Measurements from ENCODE around the gene CCND1. TPM values are rescaled to one million over a fixed set of nuclear protein-coding genes. Genes with fewer than 3 reads are reported as not detected.

The CCND1 gene
- total RNA-seq, 1 donor from 2014 or later, result 44.9 TPM

DNA sequence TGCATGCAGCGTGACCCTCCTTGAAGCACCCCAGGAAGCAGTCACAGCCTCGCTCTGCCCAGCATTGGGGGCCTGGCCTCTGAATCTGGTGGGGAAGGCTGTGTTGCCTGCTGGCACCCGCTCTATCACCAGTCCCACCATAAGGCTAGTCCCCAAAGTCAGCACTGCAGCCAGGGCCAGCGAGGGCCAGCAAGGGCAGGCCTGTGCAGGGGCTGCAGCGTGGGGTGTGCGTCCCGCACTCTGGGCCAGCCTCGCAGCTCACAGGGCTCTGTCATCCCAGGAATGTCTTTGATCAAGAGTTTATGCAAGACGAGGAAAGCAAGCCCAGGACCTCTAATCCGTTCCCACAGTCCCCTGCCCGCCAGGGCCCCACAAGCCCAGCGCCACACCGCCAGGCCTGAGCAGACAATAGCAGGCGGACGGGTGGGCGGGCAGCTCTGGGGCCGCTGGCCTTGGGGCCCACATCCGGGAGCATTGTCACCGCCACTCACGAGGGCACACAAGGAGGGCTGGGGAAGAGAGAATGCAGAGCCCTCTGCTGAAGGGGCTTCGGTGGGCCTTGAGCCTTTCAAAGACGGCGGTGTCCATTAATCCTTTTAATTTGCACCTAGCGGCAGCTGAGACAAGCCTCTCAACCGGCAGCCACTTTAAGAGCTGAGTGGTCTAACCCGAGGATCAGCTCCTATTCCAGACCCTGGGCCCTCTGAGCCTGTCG is 17.1 kb downstream of the CCND1 start:
- no peak overlapping the region for H3K4me3 ChIP-seq (ENCODE audit: low read length in 3 of 3)
- peaks cover 0 to 4% (median 0%) of the 10 kb centered on the region in 3 donors for H3K27me3 ChIP-seq (ENCODE audit: control insufficient read depth in 3 of 3, insufficient read depth in 3 of 3, low read length in 3 of 3)
- no peak overlapping the region for H3K9ac ChIP-seq (ENCODE audit: low read depth in 1 of 3, low read length in 3 of 3)
- H3K9me3 ChIP-seq (ENCODE audit: control insufficient read depth in 3 of 3, low read length in 3 of 3), result no peaks in the 10 kb centered on the region
- no peak overlapping the region for H3K27ac ChIP-seq (ENCODE audit: low read depth, low read length)
- peaks cover 3 to 8% (median 4%) of the 10 kb centered on the region in 3 donors for H3K36me3 ChIP-seq (ENCODE audit: control insufficient read depth in 3 of 3, insufficient read depth in 3 of 3, low read length in 3 of 3)
- H3K4me1 ChIP-seq (ENCODE audit: control insufficient read depth in 3 of 3, insufficient read depth in 3 of 3, low read length in 3 of 3), result no peaks in the 10 kb centered on the region

DNA sequence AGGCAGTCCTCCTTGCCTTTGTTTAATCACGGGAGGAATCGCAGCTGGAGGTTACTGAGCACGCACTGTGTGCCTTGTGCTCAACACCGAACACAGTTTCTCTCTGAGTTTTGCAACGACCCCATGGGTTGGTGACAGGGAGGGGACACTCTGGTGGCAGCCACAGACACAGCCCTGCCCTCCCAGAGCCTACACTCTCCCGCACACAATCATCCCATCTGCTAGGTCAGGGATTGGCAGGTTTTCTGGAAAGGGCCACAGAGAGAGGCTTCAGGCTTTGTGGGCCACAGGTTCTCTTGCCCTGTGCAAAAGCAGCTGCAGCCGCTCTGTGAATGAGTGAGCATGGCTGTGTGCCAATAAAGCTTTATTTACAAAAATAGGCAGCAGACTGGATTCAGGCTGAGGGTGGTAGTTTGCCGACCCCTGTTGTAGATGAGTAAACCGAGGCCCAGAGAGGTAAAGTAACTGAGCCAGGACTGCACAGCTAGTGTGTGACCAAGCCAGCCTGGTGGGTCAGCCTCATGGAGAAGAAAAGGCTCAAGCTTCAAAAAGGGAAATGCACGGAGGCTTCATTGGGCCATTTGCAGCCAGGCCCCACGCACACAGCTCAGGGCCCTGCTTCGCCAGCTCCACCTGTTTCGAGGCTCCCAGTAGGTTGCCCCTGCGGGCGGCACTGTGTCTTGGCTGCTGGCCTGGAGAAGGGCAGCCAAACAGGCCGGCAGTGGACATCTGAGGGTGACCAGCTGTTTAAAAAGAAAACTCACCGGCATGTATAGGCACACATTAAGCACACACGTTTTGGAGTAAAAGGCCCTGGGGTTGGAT is 17.9 kb downstream of the CCND1 start:
- Histone ChIP-seq H3K9ac (ENCODE audit: low read depth in 1 of 3, low read length in 3 of 3) (no peak overlapping the region), H3K27ac (ENCODE audit: low read depth, low read length) (no peak overlapping the region)

DNA sequence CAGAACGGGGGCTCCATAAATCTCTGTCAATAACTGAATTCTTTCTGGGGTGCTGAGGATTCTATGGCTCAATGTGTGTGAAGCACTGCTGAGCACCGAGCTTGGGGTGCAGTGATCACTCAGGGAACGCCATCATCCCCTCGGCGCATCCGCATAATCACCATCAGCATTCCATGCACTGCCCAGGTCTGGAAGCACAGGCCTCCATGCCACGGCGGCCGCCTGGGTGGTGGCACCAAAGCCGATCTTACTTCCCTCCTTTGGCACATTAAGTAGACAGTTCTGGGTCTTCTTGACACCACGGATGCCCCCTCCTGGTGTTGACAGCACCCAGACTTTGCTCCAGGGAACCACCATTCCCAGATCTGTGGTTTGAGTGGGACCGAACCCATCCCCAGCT is 18.6 kb downstream of the CCND1 start:
- H3K27me3 ChIP-seq (ENCODE audit: control insufficient read depth in 3 of 3, insufficient read depth in 3 of 3, low read length in 3 of 3), result peaks cover 0 to 4% (median 0%) of the 10 kb centered on the region in 3 donors
- peaks cover 11 to 17% (median 14%) of the 10 kb centered on the region in 3 donors for H3K36me3 ChIP-seq (ENCODE audit: control insufficient read depth in 3 of 3, insufficient read depth in 3 of 3, low read length in 3 of 3)
- H3K4me1 ChIP-seq (ENCODE audit: control insufficient read depth in 3 of 3, insufficient read depth in 3 of 3, low read length in 3 of 3), result no peaks in the 10 kb centered on the region
- no peaks in the 10 kb centered on the region for H3K9me3 ChIP-seq (ENCODE audit: control insufficient read depth in 3 of 3, low read length in 3 of 3)
- no peak overlapping the region for H3K27ac ChIP-seq (ENCODE audit: low read depth, low read length)
- H3K4me3 ChIP-seq (ENCODE audit: low read length in 3 of 3), result no peak overlapping the region
- H3K9ac ChIP-seq (ENCODE audit: low read depth in 1 of 3, low read length in 3 of 3), result no peak overlapping the region

More for the DNA sequence above, 17.9 kb downstream of the CCND1 start:
- peaks cover 4 to 10% (median 9%) of the 10 kb centered on the region in 3 donors for H3K36me3 ChIP-seq (ENCODE audit: control insufficient read depth in 3 of 3, insufficient read depth in 3 of 3, low read length in 3 of 3)
- no peaks in the 10 kb centered on the region for H3K4me1 ChIP-seq (ENCODE audit: control insufficient read depth in 3 of 3, insufficient read depth in 3 of 3, low read length in 3 of 3)
- peaks cover 0 to 4% (median 0%) of the 10 kb centered on the region in 3 donors for H3K27me3 ChIP-seq (ENCODE audit: control insufficient read depth in 3 of 3, insufficient read depth in 3 of 3, low read length in 3 of 3)
- H3K4me3 ChIP-seq (ENCODE audit: low read length in 3 of 3), result no peak overlapping the region
- H3K9me3 ChIP-seq (ENCODE audit: control insufficient read depth in 3 of 3, low read length in 3 of 3), result no peaks in the 10 kb centered on the region

- no peak overlapping the region for H3K4me3 ChIP-seq (ENCODE audit: low read length in 3 of 3)
- H3K9me3 ChIP-seq (ENCODE audit: control insufficient read depth in 3 of 3, low read length in 3 of 3), result no peaks in the 10 kb centered on the region
- H3K9ac ChIP-seq (ENCODE audit: low read depth in 1 of 3, low read length in 3 of 3), result no peak overlapping the region
- H3K27me3 ChIP-seq (ENCODE audit: control insufficient read depth in 3 of 3, insufficient read depth in 3 of 3, low read length in 3 of 3), result peaks cover 0 to 1% (median 0%) of the 10 kb centered on the region in 3 donors
- peaks cover 16 to 20% (median 18%) of the 10 kb centered on the region in 3 donors for H3K36me3 ChIP-seq (ENCODE audit: control insufficient read depth in 3 of 3, insufficient read depth in 3 of 3, low read length in 3 of 3)
- no peaks in the 10 kb centered on the region for H3K4me1 ChIP-seq (ENCODE audit: control insufficient read depth in 3 of 3, insufficient read depth in 3 of 3, low read length in 3 of 3)
- H3K27ac ChIP-seq (ENCODE audit: low read depth, low read length), result no peak overlapping the region
These were observed 19.1 kb downstream of the CCND1 start for GRCh38 chr11:69660001-69660500.

DNA sequence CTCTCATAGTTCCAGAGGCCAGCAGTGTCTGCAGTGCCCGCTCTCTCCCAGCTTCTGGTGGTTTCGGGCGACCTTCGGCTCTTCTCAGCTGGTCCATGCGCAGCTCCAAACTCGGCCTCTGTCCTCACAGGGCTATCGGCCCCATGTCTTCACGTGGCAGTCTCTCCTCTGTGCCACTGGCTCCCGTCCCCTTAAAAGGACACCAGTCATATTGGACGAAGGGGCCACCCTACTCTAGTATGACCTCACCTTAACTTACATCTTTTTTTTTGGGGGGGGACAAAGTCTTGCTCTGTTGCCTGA is 20.4 kb downstream of the CCND1 start:
- no peak overlapping the region for H3K27ac ChIP-seq (ENCODE audit: low read depth, low read length)
- no peaks in the 10 kb centered on the region for H3K9me3 ChIP-seq (ENCODE audit: control insufficient read depth in 3 of 3, low read length in 3 of 3)
- H3K36me3 ChIP-seq (ENCODE audit: control insufficient read depth in 3 of 3, insufficient read depth in 3 of 3, low read length in 3 of 3), result peaks cover 18 to 25% (median 20%) of the 10 kb centered on the region in 3 donors
- no peak overlapping the region for H3K9ac ChIP-seq (ENCODE audit: low read depth in 1 of 3, low read length in 3 of 3)
- no peak overlapping the region for H3K4me3 ChIP-seq (ENCODE audit: low read length in 3 of 3)
- H3K4me1 ChIP-seq (ENCODE audit: control insufficient read depth in 3 of 3, insufficient read depth in 3 of 3, low read length in 3 of 3), result no peaks in the 10 kb centered on the region
- no peaks in the 10 kb centered on the region for H3K27me3 ChIP-seq (ENCODE audit: control insufficient read depth in 3 of 3, insufficient read depth in 3 of 3, low read length in 3 of 3)

DNA sequence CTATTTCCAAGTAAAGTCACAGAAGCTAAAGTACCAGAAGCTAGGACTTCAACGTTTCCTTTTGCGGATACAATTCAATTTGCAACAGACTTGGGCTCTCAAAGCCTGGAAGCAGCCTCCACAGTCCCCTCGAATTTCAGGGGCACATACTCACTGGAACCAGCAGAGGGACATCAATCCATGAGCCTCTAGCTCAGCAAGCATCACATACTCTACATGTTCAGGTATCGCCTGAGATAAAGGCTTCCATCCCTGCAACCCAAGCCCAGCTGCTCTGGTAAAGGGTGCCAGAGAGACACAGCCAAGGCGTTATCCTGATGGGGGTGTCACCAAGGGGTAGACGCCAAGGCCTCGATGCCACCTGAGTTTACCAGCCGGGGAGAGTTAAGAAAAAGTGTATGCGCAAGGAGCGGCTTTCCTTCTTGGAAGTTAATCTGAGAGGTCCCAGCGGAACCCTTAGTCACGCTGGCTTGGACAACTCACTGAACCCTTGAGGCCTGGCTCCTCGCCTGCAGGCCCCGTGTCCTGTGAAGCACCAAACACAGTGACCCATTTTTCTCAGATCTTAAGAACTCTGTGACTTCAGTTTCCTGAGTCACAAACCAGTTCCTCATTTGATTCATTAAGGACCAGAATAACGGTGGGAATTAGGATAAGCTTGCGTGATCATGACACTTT is 21.2 kb downstream of the CCND1 start:
- peaks cover 25 to 31% (median 25%) of the 10 kb centered on the region in 3 donors for H3K36me3 ChIP-seq (ENCODE audit: control insufficient read depth in 3 of 3, insufficient read depth in 3 of 3, low read length in 3 of 3)
- H3K9me3 ChIP-seq (ENCODE audit: control insufficient read depth in 3 of 3, low read length in 3 of 3), result no peaks in the 10 kb centered on the region
- H3K4me3 ChIP-seq (ENCODE audit: low read length in 3 of 3), result no peak overlapping the region
- no peak overlapping the region for H3K27ac ChIP-seq (ENCODE audit: low read depth, low read length)
- no peaks in the 10 kb centered on the region for H3K27me3 ChIP-seq (ENCODE audit: control insufficient read depth in 3 of 3, insufficient read depth in 3 of 3, low read length in 3 of 3)
- H3K9ac ChIP-seq (ENCODE audit: low read depth in 1 of 3, low read length in 3 of 3), result no peak overlapping the region
- H3K4me1 ChIP-seq (ENCODE audit: control insufficient read depth in 3 of 3, insufficient read depth in 3 of 3, low read length in 3 of 3), result no peaks in the 10 kb centered on the region

DNA sequence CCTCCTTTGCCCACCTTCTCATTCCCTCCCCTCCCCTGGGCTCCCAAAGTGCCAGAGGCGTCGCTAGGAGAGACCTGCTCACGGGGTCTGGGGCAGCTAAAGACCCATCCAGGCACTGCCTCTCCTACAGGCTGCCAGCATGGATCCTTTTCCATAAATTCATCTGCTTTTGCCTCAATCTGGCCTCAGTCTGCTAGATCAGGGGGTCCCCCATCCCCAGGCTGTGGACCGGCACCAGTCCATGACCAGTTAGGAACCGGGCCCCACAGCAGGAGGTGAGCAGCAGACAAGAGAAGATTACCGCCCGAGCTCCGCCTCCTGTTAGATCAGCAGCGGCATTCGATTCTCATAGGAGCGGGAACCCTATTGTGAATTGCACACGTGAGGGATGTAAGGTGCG is 21.9 kb downstream of the CCND1 start:
- Histone ChIP-seq H3K9ac (ENCODE audit: low read depth in 1 of 3, low read length in 3 of 3) (no peak overlapping the region), H3K27me3 (ENCODE audit: control insufficient read depth in 3 of 3, insufficient read depth in 3 of 3, low read length in 3 of 3) (no peaks in the 10 kb centered on the region), H3K4me1 (ENCODE audit: control insufficient read depth in 3 of 3, insufficient read depth in 3 of 3, low read length in 3 of 3) (no peaks in the 10 kb centered on the region), H3K4me3 (ENCODE audit: low read length in 3 of 3) (no peak overlapping the region), H3K9me3 (ENCODE audit: control insufficient read depth in 3 of 3, low read length in 3 of 3) (no peaks in the 10 kb centered on the region), H3K27ac (ENCODE audit: low read depth, low read length) (no peak overlapping the region), H3K36me3 (ENCODE audit: control insufficient read depth in 3 of 3, insufficient read depth in 3 of 3, low read length in 3 of 3) (peaks cover 28 to 36% (median 31%) of the 10 kb centered on the region in 3 donors)

DNA sequence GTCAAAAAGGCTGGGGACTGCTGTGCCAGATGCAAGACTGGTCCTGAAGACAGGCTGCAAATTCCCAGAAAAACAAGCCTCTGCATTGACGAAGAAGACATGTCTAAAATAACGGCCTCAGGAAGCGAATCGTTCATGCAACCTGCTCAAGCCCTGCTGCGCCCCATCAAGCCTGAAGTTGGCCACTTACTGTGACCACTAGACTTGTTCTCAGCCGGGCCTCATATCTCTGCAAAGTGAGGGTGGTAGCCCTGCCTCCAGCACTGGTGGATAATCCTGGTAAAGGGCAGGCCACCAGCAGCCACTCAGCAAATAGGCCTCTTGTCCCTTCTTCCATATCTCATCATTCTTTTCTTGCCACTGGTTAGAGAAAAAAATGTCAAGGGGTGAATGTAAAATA is 22.4 kb downstream of the CCND1 start:
- Histone ChIP-seq H3K9ac (ENCODE audit: low read depth in 1 of 3, low read length in 3 of 3) (no peak overlapping the region), H3K27me3 (ENCODE audit: control insufficient read depth in 3 of 3, insufficient read depth in 3 of 3, low read length in 3 of 3) (no peaks in the 10 kb centered on the region), H3K4me3 (ENCODE audit: low read length in 3 of 3) (no peak overlapping the region), H3K9me3 (ENCODE audit: control insufficient read depth in 3 of 3, low read length in 3 of 3) (no peaks in the 10 kb centered on the region), H3K4me1 (ENCODE audit: control insufficient read depth in 3 of 3, insufficient read depth in 3 of 3, low read length in 3 of 3) (no peaks in the 10 kb centered on the region), H3K36me3 (ENCODE audit: control insufficient read depth in 3 of 3, insufficient read depth in 3 of 3, low read length in 3 of 3) (peaks cover 31 to 38% (median 32%) of the 10 kb centered on the region in 3 donors), H3K27ac (ENCODE audit: low read depth, low read length) (no peak overlapping the region)

- Histone ChIP-seq H3K27me3 (ENCODE audit: control insufficient read depth in 3 of 3, insufficient read depth in 3 of 3, low read length in 3 of 3) (no peaks in the 10 kb centered on the region), H3K27ac (ENCODE audit: low read depth, low read length) (no peak overlapping the region), H3K9me3 (ENCODE audit: control insufficient read depth in 3 of 3, low read length in 3 of 3) (no peaks in the 10 kb centered on the region), H3K4me3 (ENCODE audit: low read length in 3 of 3) (no peak overlapping the region), H3K9ac (ENCODE audit: low read depth in 1 of 3, low read length in 3 of 3) (no peak overlapping the region), H3K4me1 (ENCODE audit: control insufficient read depth in 3 of 3, insufficient read depth in 3 of 3, low read length in 3 of 3) (no peaks in the 10 kb centered on the region), H3K36me3 (ENCODE audit: control insufficient read depth in 3 of 3, insufficient read depth in 3 of 3, low read length in 3 of 3) (peaks cover 31 to 41% (median 32%) of the 10 kb centered on the region in 3 donors)
These were observed 23.3 kb downstream of the CCND1 start for GRCh38 chr11:69664103-69664775.

Data from skeletal muscle tissue (tissue), 4 donors.